SK-N-MC (cell line): Measurements from ENCODE around the gene DBF4.

ENCODE experiments used
- EZH2 ChIP-seq: fragments of 200-600 bp; sonication (generic); IDR thresholded peaks from one replicate; pipeline ENCODE4 v1.6.1; 2017; ENCODE audit warnings: antibody characterized with exemption
- FOXP2 ChIP-seq: optimal IDR thresholded peaks from 2 replicates; pipeline ENCODE3; 2011; ENCODE audit warnings: mild to moderate bottlenecking, moderate library complexity; ENCODE audit not compliant: insufficient read depth; ENCODE audit errors: extremely low read length, control extremely low read depth

GRCh38 chr7:87875151-87876039 is 898 bp upstream of the DBF4 start:
- TF ChIP-seq EZH2 (no peak), FOXP2 (no peak)
